Endothelial cell of umbilical vein (primary cell): ENCODE results near the gene STARD9. TPM values are rescaled to one million over a fixed set of nuclear protein-coding genes. Genes with fewer than 3 reads are reported as not detected.

Experiments
- BruUV-seq: library from RNA; stranded (reverse); fragments of 400-500 nt; replicated peaks from 2 replicates; lab custom pipeline; 2021; lab: Mats Ljungman, UMichigan
- CTCF ChIA-PET: fragments of 300-600, 350-600 bp; sonication (Branson Sonifier 250); formaldehyde crosslinking; loops from one replicate; lab custom pipeline; 2021; ENCODE audit warnings: antibody characterized with exemption, inconsistent platforms; lab: Charles Lee
- POLR2A ChIA-PET: fragments of 300-600, 350-600 bp; sonication (Branson Sonifier 250); formaldehyde crosslinking; loops from one replicate; lab custom pipeline; 2021; ENCODE audit warnings: antibody characterized with exemption, inconsistent platforms; lab: Charles Lee
- DNase-seq: peaks from one replicate; pipeline ENCODE4 v3.0.0-alpha.2; 2011; ENCODE audit warnings: low read depth, low spot score
- FAIRE-seq: peaks from 2 replicates; lab custom pipeline; 2011; peaks lifted over from hg19 to GRCh38; lab: Jason Lieb, UNC
- H2AFZ ChIP-seq: 2 replicates; pipeline ENCODE4 v1.6.0; 2012; ENCODE audit warnings: low read depth, low read length, control low read depth, inconsistent platforms
- H3K27ac ChIP-seq: 2 replicates; pipeline ENCODE4 v1.5.1; 2011; ENCODE audit warnings: low read depth, mild to moderate bottlenecking, control low read depth, low read length, moderate library complexity; ENCODE audit not compliant: insufficient read depth
- H3K27me3 ChIP-seq, 2 experiments: 2 replicates each; pipeline versions ENCODE4 v1.6.0 to v1.6.1; 2011; ENCODE audit warnings: low read length in 2 of 2, mixed read lengths in 1 of 2; ENCODE audit not compliant: control insufficient read depth in 2 of 2, insufficient read depth in 2 of 2
- H3K36me3 ChIP-seq, 2 experiments: 2 replicates in 1 of 2; 3 replicates in 1 of 2; pipeline ENCODE4 v1.5.1; 2011; ENCODE audit warnings: low read length in 2 of 2, mild to moderate bottlenecking in 1 of 2, moderate library complexity in 1 of 2; ENCODE audit not compliant: control insufficient read depth in 2 of 2, insufficient read depth in 2 of 2; ENCODE audit errors: extremely low read depth in 1 of 2
- H3K4me1 ChIP-seq: 3 replicates; pipeline ENCODE4 v1.5.1; 2011; ENCODE audit warnings: mild to moderate bottlenecking, low read length; ENCODE audit not compliant: control insufficient read depth, insufficient read depth; ENCODE audit errors: extremely low read depth
- H3K4me2 ChIP-seq: 2 replicates; pipeline ENCODE4 v1.6.1; 2011; ENCODE audit warnings: low read length, control low read depth, mixed read lengths; ENCODE audit not compliant: insufficient read depth
- H3K4me3 ChIP-seq, 3 experiments: fragments of 200-600 bp in 1 of 3; sonication (generic), shearing (Covaris generic) in 1 of 3; replicated peaks in 1 of 3; 2 replicates each; pipeline ENCODE4 v1.5.1; 2011 to 2016; ENCODE audit warnings: control low read depth in 3 of 3, low read length in 3 of 3, mild to moderate bottlenecking in 2 of 3, inconsistent platforms in 1 of 3, low read depth in 1 of 3, moderate library complexity in 1 of 3; ENCODE audit not compliant: insufficient read depth in 1 of 3
- H3K79me2 ChIP-seq: 2 replicates; pipeline ENCODE4 v1.6.0; 2012; ENCODE audit warnings: low read length, inconsistent platforms; ENCODE audit not compliant: control insufficient read depth, insufficient read depth
- H3K9ac ChIP-seq: replicated peaks from 2 replicates; pipeline ENCODE3; 2011; ENCODE audit warnings: low read length, control low read depth; ENCODE audit not compliant: insufficient read depth; ENCODE audit errors: extremely low read depth
- H3K9me1 ChIP-seq: replicated peaks from 3 replicates; pipeline ENCODE4 v1.6.0; 2011; ENCODE audit warnings: mild to moderate bottlenecking, low read length; ENCODE audit not compliant: control insufficient read depth, insufficient read depth; ENCODE audit errors: extremely low read depth
- H3K9me3 ChIP-seq: replicated peaks from 2 replicates; pipeline ENCODE4 v1.5.1; 2012; ENCODE audit warnings: low read length, inconsistent platforms; ENCODE audit not compliant: control insufficient read depth, insufficient read depth
- H4K20me1 ChIP-seq: replicated peaks from 2 replicates; pipeline ENCODE3; 2011; ENCODE audit warnings: mild to moderate bottlenecking, low read length; ENCODE audit not compliant: control insufficient read depth, insufficient read depth; ENCODE audit errors: extremely low read depth
- CTCF ChIP-seq, 2 donors: IDR thresholded peaks; 1 replicate in 1 of 2; 2 replicates in 1 of 2; pipeline ENCODE4 v1.5.1; 2011; ENCODE audit warnings: low read length in 2 of 2, mild to moderate bottlenecking in 2 of 2, moderate library complexity in 2 of 2, control low read depth in 1 of 2, inconsistent platforms in 1 of 2, low read depth in 1 of 2; ENCODE audit not compliant: insufficient read depth in 1 of 2; ENCODE audit errors: extremely low read depth in 1 of 2
- EZH2 ChIP-seq: IDR thresholded peaks from 2 replicates; pipeline ENCODE4 v1.6.1; 2012; ENCODE audit warnings: borderline replicate concordance, low read depth, mild to moderate bottlenecking, moderate library complexity, low read length, inconsistent platforms; ENCODE audit not compliant: severe bottlenecking
- FOS ChIP-seq: IDR thresholded peaks from 2 replicates; pipeline ENCODE4 v1.6.1; 2011; ENCODE audit warnings: mild to moderate bottlenecking, low read length, moderate library complexity, borderline replicate concordance; ENCODE audit not compliant: insufficient read depth
- GATA2 ChIP-seq: IDR thresholded peaks from 2 replicates; pipeline ENCODE4 v1.7.0; 2011; ENCODE audit warnings: low read depth, mild to moderate bottlenecking, moderate library complexity, mixed read lengths, low read length; ENCODE audit not compliant: insufficient read length, insufficient read depth
- JUN ChIP-seq: IDR thresholded peaks from 2 replicates; pipeline ENCODE4 v1.6.1; 2011; ENCODE audit warnings: borderline replicate concordance, low read depth; ENCODE audit not compliant: insufficient read length, insufficient read depth
- MAX ChIP-seq: IDR thresholded peaks from 2 replicates; pipeline ENCODE4 v1.6.1; 2011; ENCODE audit not compliant: insufficient read depth, insufficient read length
- MYC ChIP-seq: IDR thresholded peaks from one replicate; pipeline ENCODE4 v1.6.1; 2011; ENCODE audit warnings: mild to moderate bottlenecking, low read depth, low read length
- POLR2A ChIP-seq: IDR thresholded peaks from 2 replicates; pipeline ENCODE4 v1.6.1; 2012; ENCODE audit warnings: low read depth, mild to moderate bottlenecking, control low read depth, low read length
- POLR2AphosphoS5 ChIP-seq: IDR thresholded peaks from 2 replicates; pipeline ENCODE4 v1.6.1; 2012; ENCODE audit warnings: low read depth, mild to moderate bottlenecking, control low read depth, low read length, moderate library complexity; ENCODE audit not compliant: insufficient read depth
- dilution Hi-C: fragments of 300-500 bp; cut with MboI; formaldehyde crosslinking; loops from one replicate; pipeline ENCODE4 v1.15.0; 2019; ENCODE audit warnings: low sequenced_read_pairs; ENCODE audit not compliant: extremely low pct_ligation_motif_present
- intact Hi-C: fragments of 100-400 bp; cut with micrococcal nuclease; formaldehyde crosslinking; loops from one replicate; pipeline ENCODE4 v1.10.0; 2022
- polyA plus RNA-seq, 4 experiments: library from polyadenylated mRNA; depleted of rRNA in 3 of 4; stranded (reverse) in 3 of 4; unstranded in 1 of 4; fragments of >200 nt; gene quantifications; 2 replicates each; pipeline versions ENCODE4 v1.2.1 to v1.2.3, GENCODE V29; 2011 to 2012; ENCODE audit warnings: missing spikeins in 1 of 4
- total RNA-seq: library from RNA; stranded (reverse); gene quantifications from 2 replicates; pipeline ENCODE4 v1.2.3, GENCODE V29; 2021

STARD9 gene
- total and polyA plus RNA-seq, 2 donors (not counting 3 experiments of a cell fraction or from before 2014, with no cell fraction given), result 4.6 to 17.5 TPM

- H3K27ac ChIP-seq, result no peak overlapping the region
- no peak overlapping the region for H3K4me2 ChIP-seq
- CTCF ChIA-PET, result no interaction called here
- H3K79me2 ChIP-seq, result no peaks in the 10 kb centered on the region
- no peaks in the 10 kb centered on the region for H3K9me3 ChIP-seq
- no peak overlapping the region for H3K9ac ChIP-seq
- no peaks in the 10 kb centered on the region for H3K9me1 ChIP-seq
- intact Hi-C loops, result no loop called here
- no peak overlapping the region for H2AFZ ChIP-seq
- TF ChIP-seq POLR2A (no peak), MAX (no peak), EZH2 (no peak), POLR2AphosphoS5 (no peak), MYC (no peak), CTCF (IDR thresholded peaks at IDR 0.05; ENCODE audit: extremely low read depth in 1 of 2, insufficient read depth in 1 of 2, low read depth in 1 of 2, low read length in 2 of 2) (no peak), FOS (no peak), GATA2 (no peak), JUN (no peak)
- dilution Hi-C loops, result no loop called here
- no peaks in the 10 kb centered on the region for H3K27me3 ChIP-seq
- no peak overlapping the region for H3K4me3 ChIP-seq
- DNase-seq, result no peak
- no peaks in the 10 kb centered on the region for H3K36me3 ChIP-seq
- H3K4me1 ChIP-seq, result no peaks in the 10 kb centered on the region
- BruUV-seq, result no TSS peak
- POLR2A ChIA-PET, result no interaction called here
- no peak for FAIRE-seq
- no peaks in the 10 kb centered on the region for H4K20me1 ChIP-seq
Observed at GRCh38 chr15:42759093-42759492, 183.7 kb downstream of the STARD9 start.
